ENCODE results near the gene GPR35.
"Not testable (repeated sequence)": the region's sequence is repeated elsewhere in the genome, so short reads cannot be mapped to it uniquely, and the experiment has no call there.

The GPR35 gene

GRCh38 chr2:240662681-240663080, 37.4 kb downstream of the GPR35 start:
- no peak for DNase-seq (ENCODE audit: low read depth)

- DNase-seq (ENCODE audit: low read depth) = no peak
Measured at GRCh38 chr2:240663546-240664190, 38.4 kb downstream of the GPR35 start.

DNA sequence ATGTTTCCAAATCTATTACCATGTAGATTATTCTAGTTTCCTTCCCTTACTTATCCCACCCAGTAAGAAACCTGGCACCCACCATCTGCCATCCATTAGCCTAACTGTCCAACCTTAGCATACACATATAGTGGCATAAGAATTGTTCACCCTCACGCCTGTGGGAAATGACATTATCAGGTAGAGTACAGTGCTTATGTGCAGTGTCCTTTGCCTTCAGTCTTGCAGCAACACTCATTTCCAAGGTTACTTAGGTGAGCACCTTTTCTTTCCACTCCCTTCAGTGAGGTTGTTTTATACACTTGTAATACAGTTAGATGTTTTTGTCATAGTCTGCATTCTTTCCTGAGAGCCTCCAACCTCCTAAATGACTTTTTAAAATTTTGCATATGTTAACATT, 39.3 kb downstream of the GPR35 start:
- DNase-seq (ENCODE audit: low read depth) = no peak

GRCh38 chr2:240670402-240670801, 45.1 kb downstream of the GPR35 start:
- DNase-seq (ENCODE audit: low read depth) = no peak

DNA sequence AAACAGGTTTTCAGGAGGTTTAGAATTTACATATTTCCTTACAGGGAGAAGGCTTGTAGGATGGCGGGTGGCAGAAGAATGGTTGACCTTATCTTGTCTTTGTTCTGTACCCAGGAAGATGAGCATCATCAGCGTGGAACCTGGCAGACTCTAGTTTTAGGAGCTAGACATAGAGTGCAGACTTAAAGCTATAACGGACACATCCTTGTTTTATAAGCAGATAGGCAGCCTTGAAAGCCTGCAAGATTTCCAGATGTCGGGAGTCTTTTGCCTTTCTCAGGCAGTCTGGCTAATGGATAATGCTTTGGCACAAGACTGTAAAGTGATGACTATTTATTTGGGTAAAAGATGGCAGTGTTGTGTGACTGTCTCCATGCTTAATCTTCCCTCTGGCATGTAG, 45.7 kb downstream of the GPR35 start:
- DNase-seq (ENCODE audit: low read depth) = no peak

DNA sequence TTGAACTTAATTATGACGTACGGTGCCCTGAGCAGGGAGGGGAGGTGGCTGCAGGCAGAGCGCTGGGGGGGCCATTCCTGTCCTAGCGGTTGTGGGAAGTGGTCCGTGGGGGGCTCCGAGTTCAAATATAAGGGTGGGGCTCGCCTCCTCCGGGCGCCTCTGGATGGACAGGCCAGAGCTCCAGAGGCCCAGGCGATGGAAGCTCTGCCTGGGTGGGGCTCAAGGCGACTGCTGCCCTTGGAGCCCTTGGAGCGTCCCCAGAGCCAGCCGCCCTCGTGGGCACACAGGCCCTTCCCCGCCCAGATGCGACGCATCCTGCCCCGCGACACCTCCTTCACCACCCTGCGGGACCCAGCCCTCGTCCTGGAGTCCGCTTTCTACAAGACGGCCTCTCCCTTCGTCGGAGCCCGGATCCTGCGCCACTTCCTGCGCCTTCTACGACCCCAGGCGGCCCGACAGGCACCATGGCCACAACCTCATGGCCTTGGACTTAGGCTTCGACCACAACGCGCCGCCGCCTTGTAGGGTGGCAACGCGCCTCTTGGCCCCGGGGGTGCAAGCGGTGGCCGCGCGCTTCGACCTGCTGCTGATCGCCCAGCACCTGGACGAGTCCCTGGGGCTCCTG, 46.9 kb downstream of the GPR35 start:
- DNase-seq (ENCODE audit: low read depth) = no peak

GRCh38 chr2:240672701-240673190, 47.5 kb downstream of the GPR35 start:
- no peak for DNase-seq (ENCODE audit: low read depth)

GRCh38 chr2:240674461-240675184, 49.3 kb downstream of the GPR35 start:
- not testable (repeated sequence) for DNase-seq (ENCODE audit: low read depth)

GRCh38 chr2:240675345-240675744, 50.1 kb downstream of the GPR35 start:
- not testable (repeated sequence) for DNase-seq (ENCODE audit: low read depth)

DNA sequence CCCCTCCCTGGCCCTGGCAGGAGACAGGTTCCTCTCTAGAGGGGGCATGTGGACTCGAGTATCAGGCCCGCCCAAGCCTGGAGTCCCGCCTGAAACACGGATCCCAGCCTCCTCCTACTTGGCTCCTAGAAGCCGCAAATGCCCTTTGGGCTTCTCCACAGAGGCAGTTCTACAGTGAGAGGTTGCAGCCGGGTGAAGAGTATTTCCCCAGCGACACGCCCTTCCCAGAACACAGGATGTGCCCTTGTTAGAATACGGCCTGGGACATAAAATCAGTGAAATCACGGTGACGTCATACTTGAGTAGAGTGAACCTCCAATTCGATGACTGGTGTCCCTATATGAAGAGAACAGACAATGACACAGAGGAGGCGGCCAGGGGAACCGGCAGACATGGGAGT, 52.8 kb downstream of the GPR35 start:
- DNase-seq (ENCODE audit: low read depth) = not testable (repeated sequence)

GRCh38 chr2:240678909-240679308, 53.6 kb downstream of the GPR35 start:
- DNase-seq (ENCODE audit: low read depth) = not testable (repeated sequence)

DNA sequence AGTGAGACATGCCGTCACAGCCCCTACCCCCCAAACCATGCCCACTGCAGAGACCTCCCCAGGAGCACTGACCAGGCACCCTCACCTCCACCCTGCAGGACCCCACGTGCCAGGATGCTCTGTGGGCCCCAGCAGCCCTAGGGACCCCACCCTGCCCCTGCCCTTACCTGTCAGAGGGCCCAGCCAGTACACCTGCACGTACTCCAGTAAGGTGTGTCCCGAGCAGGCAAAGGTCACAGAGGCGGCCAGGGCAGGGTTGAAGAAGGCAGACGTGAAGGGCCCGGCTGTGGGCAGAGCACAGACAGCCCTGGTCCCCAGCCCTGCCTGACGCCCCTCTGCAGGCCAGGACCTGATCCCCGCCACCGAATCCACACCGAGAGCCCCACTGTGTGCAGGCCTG, 54.9 kb downstream of the GPR35 start:
- DNase-seq (ENCODE audit: low read depth) = not testable (repeated sequence)
